ENCODE results near the gene ATP1A1.

Gene ATP1A1

DNA sequence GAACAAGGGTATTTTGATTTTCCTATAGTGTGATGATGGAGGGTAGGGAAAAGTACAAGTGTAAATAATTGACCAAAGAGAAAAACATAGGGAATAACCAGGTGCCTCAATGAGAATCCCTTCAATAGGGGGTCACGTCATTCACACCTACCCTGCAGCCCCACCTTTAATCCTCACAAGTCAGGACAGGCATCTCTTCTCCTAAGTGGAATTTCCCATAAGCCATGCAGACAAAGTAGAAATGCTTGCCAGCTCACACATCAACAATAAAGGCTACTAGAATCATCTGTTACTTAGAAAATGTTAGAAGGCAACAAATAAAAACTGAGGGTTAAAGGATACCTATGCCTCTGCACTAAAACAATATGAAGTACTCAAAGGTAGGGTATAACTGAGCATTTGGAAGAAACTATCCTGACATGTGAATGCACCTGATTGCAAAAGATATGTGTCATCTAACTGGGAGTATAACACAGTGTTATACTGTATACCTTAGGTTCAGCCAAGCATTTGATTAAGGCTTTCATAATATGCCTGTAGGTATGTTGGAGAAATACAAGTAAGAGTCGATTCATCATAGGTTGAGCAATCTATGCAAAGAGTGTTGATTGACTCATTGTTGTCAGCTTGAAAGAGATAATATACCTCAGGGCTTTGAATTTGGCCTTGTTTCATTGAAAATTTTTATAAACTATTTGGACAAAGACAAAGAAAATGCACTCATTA lies 32.4 kb upstream of the ATP1A1 start:
- no peak overlapping the region for H3K4me3 ChIP-seq (ENCODE audit: control insufficient read depth, low read depth, low read length)
- no peak for TF ChIP-seq CTCF (conservative IDR thresholded peaks at IDR 0.05; ENCODE audit: control insufficient read depth, insufficient read depth, low read depth, low read length)
- DNase-seq (ENCODE audit: low read depth) = peak; percentile 23

DNA sequence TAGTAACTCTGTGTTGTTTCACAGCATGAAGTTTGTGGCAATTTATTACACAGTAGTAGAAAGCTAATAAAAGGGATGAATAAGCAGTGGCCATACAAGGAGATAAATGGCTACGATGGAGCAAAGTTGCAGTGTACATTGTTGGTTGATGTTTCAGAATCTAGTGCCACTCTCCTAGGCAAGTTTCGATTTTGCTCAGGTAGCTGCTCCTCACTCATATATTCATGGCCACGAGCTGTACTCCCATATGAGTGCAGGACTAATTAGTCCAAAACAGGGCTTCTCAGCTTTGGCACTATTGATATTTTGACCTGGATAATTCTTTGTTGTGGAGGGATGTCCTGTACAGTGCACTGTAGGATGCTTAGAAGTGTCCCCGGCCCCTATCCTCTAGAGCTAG lies 30.0 kb upstream of the ATP1A1 start:
- DNase-seq (ENCODE audit: low read depth) = no peak
- TF ChIP-seq CTCF (conservative IDR thresholded peaks at IDR 0.05; ENCODE audit: control insufficient read depth, insufficient read depth, low read depth, low read length) = no peak
- no peak overlapping the region for H3K4me3 ChIP-seq (ENCODE audit: control insufficient read depth, low read depth, low read length)

GRCh38 chr1:116345011-116345410 lies 28.0 kb upstream of the ATP1A1 start:
- no peak overlapping the region for H3K4me3 ChIP-seq (ENCODE audit: control insufficient read depth, low read depth, low read length)
- no peak for TF ChIP-seq CTCF (conservative IDR thresholded peaks at IDR 0.05; ENCODE audit: control insufficient read depth, insufficient read depth, low read depth, low read length)
- no peak for DNase-seq (ENCODE audit: low read depth)

GRCh38 chr1:116345843-116346242 lies 27.2 kb upstream of the ATP1A1 start:
- no peak for TF ChIP-seq CTCF (conservative IDR thresholded peaks at IDR 0.05; ENCODE audit: control insufficient read depth, insufficient read depth, low read depth, low read length)
- H3K4me3 ChIP-seq (ENCODE audit: control insufficient read depth, low read depth, low read length) = no peak overlapping the region
- DNase-seq (ENCODE audit: low read depth) = no peak

GRCh38 chr1:116346943-116347673 lies 25.9 kb upstream of the ATP1A1 start:
- no peak overlapping the region for H3K4me3 ChIP-seq (ENCODE audit: control insufficient read depth, low read depth, low read length)
- TF ChIP-seq CTCF (conservative IDR thresholded peaks at IDR 0.05; ENCODE audit: control insufficient read depth, insufficient read depth, low read depth, low read length) = no peak
- DNase-seq (ENCODE audit: low read depth) = no peak

DNA sequence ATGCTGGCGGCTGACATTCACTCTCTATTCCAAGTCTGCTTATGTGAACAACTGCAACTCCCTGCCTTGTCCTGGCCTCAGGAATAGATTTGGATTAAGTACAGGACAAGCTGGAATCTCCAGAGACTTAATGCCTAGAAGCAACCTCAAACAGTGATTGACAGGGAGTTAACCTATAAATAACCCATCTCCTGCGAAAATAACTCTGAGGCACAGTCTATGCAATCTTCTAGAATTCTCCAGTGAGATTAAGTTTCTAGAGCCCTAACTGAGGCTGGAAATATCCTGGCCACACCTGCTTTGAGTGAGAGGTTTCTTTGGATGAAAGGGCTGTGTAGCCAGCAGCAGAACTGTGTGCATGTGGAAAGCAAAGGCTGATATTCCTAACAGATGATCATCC lies 25.3 kb upstream of the ATP1A1 start:
- no peak overlapping the region for H3K4me3 ChIP-seq (ENCODE audit: control insufficient read depth, low read depth, low read length)
- no peak for TF ChIP-seq CTCF (conservative IDR thresholded peaks at IDR 0.05; ENCODE audit: control insufficient read depth, insufficient read depth, low read depth, low read length)
- DNase-seq (ENCODE audit: low read depth) = no peak
